Subcutaneous adipose tissue (tissue), 4 donors: Measurements from ENCODE around the gene MT1A. TPM values are rescaled to one million over a fixed set of nuclear protein-coding genes. Genes with fewer than 3 reads are reported as not detected.

ENCODE experiments used
- total RNA-seq, 4 donors: library from RNA; depleted of rRNA; stranded (reverse); fragments of >200 nt; gene quantifications; one replicate each; pipeline ENCODE4 v1.1.0, GENCODE V29; 2016
- TF ChIP-seq, protein P1 (sequence below): fragments of 450-650 bp; IDR thresholded peaks from one replicate; pipeline ENCODE4 v1.5.1; 2016; ENCODE audit warnings: low read depth, mild to moderate bottlenecking, control low read depth, antibody characterized with exemption, moderate library complexity

The MT1A gene
- total RNA-seq, 4 donors from 2014 or later, result 44.4 to 1,063 (median 111) TPM

GRCh38 chr16:56643833-56644232 lies 5.4 kb downstream of the MT1A start:
- TF ChIP-seq, protein P1, sequence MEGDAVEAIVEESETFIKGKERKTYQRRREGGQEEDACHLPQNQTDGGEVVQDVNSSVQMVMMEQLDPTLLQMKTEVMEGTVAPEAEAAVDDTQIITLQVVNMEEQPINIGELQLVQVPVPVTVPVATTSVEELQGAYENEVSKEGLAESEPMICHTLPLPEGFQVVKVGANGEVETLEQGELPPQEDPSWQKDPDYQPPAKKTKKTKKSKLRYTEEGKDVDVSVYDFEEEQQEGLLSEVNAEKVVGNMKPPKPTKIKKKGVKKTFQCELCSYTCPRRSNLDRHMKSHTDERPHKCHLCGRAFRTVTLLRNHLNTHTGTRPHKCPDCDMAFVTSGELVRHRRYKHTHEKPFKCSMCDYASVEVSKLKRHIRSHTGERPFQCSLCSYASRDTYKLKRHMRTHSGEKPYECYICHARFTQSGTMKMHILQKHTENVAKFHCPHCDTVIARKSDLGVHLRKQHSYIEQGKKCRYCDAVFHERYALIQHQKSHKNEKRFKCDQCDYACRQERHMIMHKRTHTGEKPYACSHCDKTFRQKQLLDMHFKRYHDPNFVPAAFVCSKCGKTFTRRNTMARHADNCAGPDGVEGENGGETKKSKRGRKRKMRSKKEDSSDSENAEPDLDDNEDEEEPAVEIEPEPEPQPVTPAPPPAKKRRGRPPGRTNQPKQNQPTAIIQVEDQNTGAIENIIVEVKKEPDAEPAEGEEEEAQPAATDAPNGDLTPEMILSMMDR, result no peak

DNA sequence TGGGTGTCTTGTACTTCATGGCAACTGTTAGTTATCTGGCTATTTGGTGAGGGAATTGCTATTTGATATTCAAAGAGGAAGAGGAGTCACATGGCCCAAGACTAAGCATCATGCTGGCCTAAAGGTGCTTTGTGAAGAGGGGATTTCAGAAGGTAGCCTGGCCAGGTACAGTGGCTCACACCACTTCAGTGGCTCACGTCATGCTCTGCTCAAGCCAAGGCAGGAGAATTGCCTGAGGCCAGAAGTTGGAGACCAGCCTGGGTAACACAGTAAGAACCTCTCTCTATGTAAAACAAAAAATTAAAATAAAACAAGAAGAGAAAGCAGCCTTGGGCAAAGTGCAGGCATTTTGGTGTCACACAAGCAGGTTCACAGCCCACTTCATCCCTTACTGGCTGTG lies 6.8 kb downstream of the MT1A start:
- TF ChIP-seq, protein P1, result no peak

GRCh38 chr16:56645838-56646237 lies 7.4 kb downstream of the MT1A start:
- TF ChIP-seq, protein P1, result no peak

GRCh38 chr16:56647641-56648431 lies 9.4 kb downstream of the MT1A start:
- TF ChIP-seq, protein P1, result no peak

GRCh38 chr16:56649271-56649670 lies 10.8 kb downstream of the MT1A start:
- TF ChIP-seq, protein P1, result no peak

DNA sequence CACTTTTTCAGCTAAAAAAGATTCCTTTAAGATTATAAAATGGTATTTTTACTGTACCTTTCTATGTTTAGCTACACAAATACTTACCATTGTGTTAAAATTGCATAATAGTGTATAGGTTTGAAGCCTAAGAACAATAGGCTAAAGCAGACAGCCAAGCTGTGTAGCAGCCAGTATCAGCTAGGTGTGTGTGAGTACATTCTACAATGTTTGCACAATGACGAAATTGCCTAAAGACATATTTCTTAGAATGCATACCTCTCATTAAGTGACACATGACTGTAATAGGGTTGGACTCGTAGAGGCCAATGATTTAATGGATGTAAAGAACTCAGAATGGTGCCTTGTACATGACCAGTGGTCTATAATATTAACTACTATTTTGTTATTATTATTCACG lies 11.4 kb downstream of the MT1A start:
- TF ChIP-seq, protein P1, result no peak

- TF ChIP-seq, protein P1, result no peak
These were observed 13.1 kb downstream of the MT1A start, which contains the start of gene MT1B for GRCh38 chr16:56651586-56651985. Gene MT1B (plus strand): TSS chr16:56651886. CDS start chr16:56651954, 68 bp downstream.
